ENCODE results near the gene PRRG2. TPM values are rescaled to one million over a fixed set of nuclear protein-coding genes. Genes with fewer than 3 reads are reported as not detected.
A peak's percentile ranks its signal among the peaks of the same experiment; 100 is the strongest.

Gene PRRG2
- total and polyA plus RNA-seq, 9 of the 15 experiments (the other 6 are each of a cell fraction or from before 2014, with no cell fraction given), result 0.06 to 1.1 (median 0.33) TPM

DNA sequence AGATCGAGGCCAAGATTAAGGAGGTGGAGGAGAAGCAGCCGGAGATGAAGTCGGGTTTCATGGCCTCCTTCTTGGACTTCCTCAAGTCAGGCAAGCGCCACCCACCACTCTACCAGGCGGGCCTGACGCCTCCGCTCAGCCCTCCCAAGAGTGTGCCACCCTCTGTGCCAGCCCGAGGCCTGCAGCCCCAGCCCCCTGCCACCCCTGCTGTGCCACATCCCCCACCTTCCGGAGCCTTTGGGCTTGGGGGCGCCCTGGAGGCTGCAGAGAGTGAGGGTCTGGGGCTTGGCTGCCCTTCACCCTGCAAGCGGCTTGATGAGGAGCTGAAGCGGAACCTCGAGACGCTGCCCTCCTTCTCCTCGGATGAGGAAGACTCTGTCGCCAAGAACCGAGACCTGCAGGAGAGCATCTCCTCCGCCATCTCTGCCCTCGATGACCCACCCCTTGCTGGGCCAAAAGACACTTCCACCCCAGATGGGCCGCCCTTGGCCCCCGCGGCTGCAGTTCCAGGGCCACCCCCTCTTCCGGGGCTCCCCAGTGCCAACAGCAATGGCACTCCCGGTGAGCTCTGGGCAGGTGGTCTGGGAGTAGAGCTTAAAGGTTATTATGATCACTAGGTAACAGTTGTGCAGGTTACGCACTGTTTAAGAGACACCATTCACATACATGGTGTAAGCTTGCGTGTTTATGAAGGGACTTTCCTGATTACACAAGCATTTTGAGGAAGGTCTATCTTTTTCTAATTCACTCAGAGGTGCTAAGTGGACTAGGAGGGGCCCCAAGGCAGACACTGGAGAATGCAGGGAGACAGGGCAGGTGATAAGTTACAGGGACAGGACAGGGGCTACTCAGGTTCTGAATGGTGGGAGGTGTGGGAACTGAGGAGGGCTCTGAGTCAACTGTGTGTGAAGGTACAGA is 18.5 kb downstream of the PRRG2 start:
- BruUV-seq (replicated peaks), result no TSS peak
- H3K9ac ChIP-seq (ENCODE audit: insufficient read depth in 1 of 2, low read depth in 2 of 2, low read length in 2 of 2), result peak overlapping the region in 1 of 2 experiments; percentile 58; a peak in 2 of 4 replicates

More for the DNA sequence above, 18.5 kb downstream of the PRRG2 start:
- Histone ChIP-seq H3K4me2 (ENCODE audit: insufficient read depth, low read length) (no peak overlapping the region), H3K4me1 (replicated peaks in 1 of 2; ENCODE audit: control insufficient read depth in 2 of 2, insufficient read depth in 2 of 2, low read length in 2 of 2) (peaks cover 0 to 24% of the 10 kb centered on the region in 2 experiments; a peak in 2 of 5 replicates), H3K79me2 (ENCODE audit: control insufficient read depth, insufficient read depth, low read length) (peaks cover 10% of the 10 kb centered on the region; the same call in 2 of the 3 replicates), H4K20me1 (replicated peaks; ENCODE audit: control insufficient read depth, insufficient read depth, low read length) (0 out of 2 replicates have a peak, but pooled peaks cover 5% of the 10 kb centered on the region), H3K27ac (ENCODE audit: extremely low read depth, low read depth, low read length) (no peak overlapping the region), H3K27me3 (ENCODE audit: control insufficient read depth in 2 of 2, insufficient read depth in 2 of 2, low read length in 2 of 2) (no peaks in the 10 kb centered on the region), H2AFZ (ENCODE audit: low read depth, low read length) (no peak overlapping the region), H3K36me3 (ENCODE audit: control insufficient read depth, insufficient read depth, low read length) (peaks cover 88% of the 10 kb centered on the region), H3K4me3 (no peak overlapping the region), H3K9me3 (replicated peaks; ENCODE audit: control insufficient read depth, insufficient read depth, low read depth, low read length) (no peaks in the 10 kb centered on the region), H3K9me1 (ENCODE audit: control insufficient read depth, insufficient read depth, low read length) (no peaks in the 10 kb centered on the region)
- intact Hi-C loops (cut with micrococcal nuclease), result no loop called here
- in situ Hi-C loops (cut with MboI), result no loop called here
- WGBS (ENCODE audit: insufficient coverage, low coverage, missing lambda C conversion rate), result 94% methylated on average over 15 of the region's 26 CpGs
- ChIA-PET CTCF (ENCODE audit: low intra/inter-chr PET ratio) (no interaction called here), POLR2A (interaction anchor here (1.0 kb wide), 1 partner anchor 9 kb away, joined by 3 read pairs; no protein-coding TSS in a partner anchor)
- TF ChIP-seq, protein P1, sequence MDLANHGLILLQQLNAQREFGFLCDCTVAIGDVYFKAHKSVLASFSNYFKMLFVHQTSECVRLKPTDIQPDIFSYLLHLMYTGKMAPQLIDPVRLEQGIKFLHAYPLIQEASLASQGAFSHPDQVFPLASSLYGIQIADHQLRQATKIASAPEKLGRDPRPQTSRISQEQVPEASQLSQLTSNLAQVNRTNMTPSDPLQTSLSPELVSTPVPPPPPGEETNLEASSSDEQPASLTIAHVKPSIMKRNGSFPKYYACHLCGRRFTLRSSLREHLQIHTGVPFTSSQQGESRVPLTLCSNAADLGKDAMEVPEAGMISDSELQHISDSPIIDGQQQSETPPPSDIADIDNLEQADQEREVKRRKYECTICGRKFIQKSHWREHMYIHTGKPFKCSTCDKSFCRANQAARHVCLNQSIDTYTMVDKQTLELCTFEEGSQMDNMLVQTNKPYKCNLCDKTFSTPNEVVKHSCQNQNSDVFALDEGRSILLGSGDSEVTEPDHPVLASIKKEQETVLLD (IDR thresholded peaks at IDR 0.05), result no peak
- TF ChIP-seq, protein P2, sequence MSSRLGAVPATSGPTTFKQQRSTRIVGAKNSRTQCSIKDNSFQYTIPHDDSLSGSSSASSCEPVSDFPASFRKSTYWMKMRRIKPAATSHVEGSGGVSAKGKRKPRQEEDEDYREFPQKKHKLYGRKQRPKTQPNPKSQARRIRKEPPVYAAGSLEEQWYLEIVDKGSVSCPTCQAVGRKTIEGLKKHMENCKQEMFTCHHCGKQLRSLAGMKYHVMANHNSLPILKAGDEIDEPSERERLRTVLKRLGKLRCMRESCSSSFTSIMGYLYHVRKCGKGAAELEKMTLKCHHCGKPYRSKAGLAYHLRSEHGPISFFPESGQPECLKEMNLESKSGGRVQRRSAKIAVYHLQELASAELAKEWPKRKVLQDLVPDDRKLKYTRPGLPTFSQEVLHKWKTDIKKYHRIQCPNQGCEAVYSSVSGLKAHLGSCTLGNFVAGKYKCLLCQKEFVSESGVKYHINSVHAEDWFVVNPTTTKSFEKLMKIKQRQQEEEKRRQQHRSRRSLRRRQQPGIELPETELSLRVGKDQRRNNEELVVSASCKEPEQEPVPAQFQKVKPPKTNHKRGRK (tag; IDR thresholded peaks at IDR 0.05), result no peak
- TF ChIP-seq, protein P3, sequence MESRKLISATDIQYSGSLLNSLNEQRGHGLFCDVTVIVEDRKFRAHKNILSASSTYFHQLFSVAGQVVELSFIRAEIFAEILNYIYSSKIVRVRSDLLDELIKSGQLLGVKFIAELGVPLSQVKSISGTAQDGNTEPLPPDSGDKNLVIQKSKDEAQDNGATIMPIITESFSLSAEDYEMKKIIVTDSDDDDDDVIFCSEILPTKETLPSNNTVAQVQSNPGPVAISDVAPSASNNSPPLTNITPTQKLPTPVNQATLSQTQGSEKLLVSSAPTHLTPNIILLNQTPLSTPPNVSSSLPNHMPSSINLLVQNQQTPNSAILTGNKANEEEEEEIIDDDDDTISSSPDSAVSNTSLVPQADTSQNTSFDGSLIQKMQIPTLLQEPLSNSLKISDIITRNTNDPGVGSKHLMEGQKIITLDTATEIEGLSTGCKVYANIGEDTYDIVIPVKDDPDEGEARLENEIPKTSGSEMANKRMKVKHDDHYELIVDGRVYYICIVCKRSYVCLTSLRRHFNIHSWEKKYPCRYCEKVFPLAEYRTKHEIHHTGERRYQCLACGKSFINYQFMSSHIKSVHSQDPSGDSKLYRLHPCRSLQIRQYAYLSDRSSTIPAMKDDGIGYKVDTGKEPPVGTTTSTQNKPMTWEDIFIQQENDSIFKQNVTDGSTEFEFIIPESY (CRISPR knock-in tag; IDR thresholded peaks at IDR 0.05), result no peak
- TF ChIP-seq, protein P4, sequence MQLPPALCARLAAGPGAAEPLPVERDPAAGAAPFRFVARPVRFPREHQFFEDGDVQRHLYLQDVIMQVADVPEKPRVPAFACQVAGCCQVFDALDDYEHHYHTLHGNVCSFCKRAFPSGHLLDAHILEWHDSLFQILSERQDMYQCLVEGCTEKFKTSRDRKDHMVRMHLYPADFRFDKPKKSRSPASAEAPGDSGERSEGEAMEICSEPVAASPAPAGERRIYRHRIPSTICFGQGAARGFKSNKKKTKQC (CRISPR knock-in tag; IDR thresholded peaks at IDR 0.05), result no peak
- FAIRE-seq, result no peak
- no peak for ATAC-seq
- no peak for DNase-seq (ENCODE audit: extremely low read depth in 1 of 4, low spot score in 3 of 4)
